ENCODE data around the gene DDX31.

DNA sequence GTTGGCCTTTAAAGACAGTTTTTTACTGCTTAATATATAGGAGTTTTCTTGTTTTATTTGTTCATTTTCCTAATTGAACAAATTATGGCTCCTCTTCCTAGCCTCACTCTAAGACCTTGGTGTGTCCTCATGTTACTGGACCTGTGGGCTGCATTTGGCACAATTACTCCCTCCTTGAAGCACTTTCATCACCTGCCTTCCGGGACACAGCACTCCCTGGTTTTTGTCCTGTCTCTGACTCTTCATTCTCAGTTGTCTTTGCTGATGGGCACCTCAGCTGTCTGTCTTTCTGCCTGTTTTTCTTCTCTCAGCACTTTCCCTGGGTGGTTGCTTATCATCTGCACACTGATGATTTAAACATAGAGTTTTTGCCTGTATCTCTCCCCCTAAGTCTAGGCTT is 14.1 kb upstream of the DDX31 start:
- TF ChIP-seq GATA3 (IDR thresholded peaks at IDR 0.05; ENCODE audit: low read depth, low read length) (no peak), GATA2 (IDR thresholded peaks at IDR 0.05; ENCODE audit: low read depth, low read length) (no peak)
